Common myeloid progenitor, CD34-positive (primary cell): ENCODE results near the gene NPHP4.

ENCODE experiments used
- CTCF ChIA-PET: fragments of 350-600 bp; sonication (Branson Sonifier 250); formaldehyde crosslinking; loops from one replicate; lab custom pipeline; 2021; ENCODE audit warnings: antibody characterized with exemption; lab: Charles Lee
- POLR2A ChIA-PET: fragments of 350-600 bp; sonication (Branson Sonifier 250); formaldehyde crosslinking; loops from one replicate; lab custom pipeline; 2021; ENCODE audit warnings: antibody characterized with exemption; lab: Charles Lee
- DNase-seq, 3 donors: peaks; one replicate each; pipeline versions ENCODE4 v3.0.0 to v3.0.0-alpha.2; 2013
- H3K27ac ChIP-seq, 2 experiments: 1 replicate in 1 of 2; 2 replicates in 1 of 2; pipeline ENCODE4 v1.7.0; 2013; ENCODE audit warnings: inconsistent platforms in 2 of 2, low read length in 2 of 2, mild to moderate bottlenecking in 2 of 2, low read depth in 1 of 2, moderate library complexity in 1 of 2; ENCODE audit not compliant: severe bottlenecking in 2 of 2, insufficient read depth in 1 of 2, poor library complexity in 1 of 2
- H3K27me3 ChIP-seq, 5 experiments: replicated peaks in 2 of 5; 1 replicate in 3 of 5; 2 replicates in 2 of 5; pipeline versions ENCODE4 v1.6.1 to v1.7.0; 2013; ENCODE audit warnings: low read length in 4 of 5, mild to moderate bottlenecking in 2 of 5, moderate library complexity in 2 of 5, inconsistent platforms in 1 of 5; ENCODE audit not compliant: insufficient read depth in 5 of 5, control insufficient read depth in 4 of 5
- H3K36me3 ChIP-seq, 4 experiments: 1 replicate in 2 of 4; 2 replicates in 2 of 4; pipeline versions ENCODE4 v1.6.1 to v1.7.0; 2013; ENCODE audit warnings: low read length in 3 of 4, control low read depth in 1 of 4, mild to moderate bottlenecking in 1 of 4; ENCODE audit not compliant: control insufficient read depth in 4 of 4, insufficient read depth in 4 of 4
- H3K4me1 ChIP-seq, 4 experiments: 1 replicate in 3 of 4; 2 replicates in 1 of 4; pipeline versions ENCODE4 v1.6.1 to v1.7.1; 2013; ENCODE audit warnings: low read length in 3 of 4, mild to moderate bottlenecking in 3 of 4, control low read depth in 1 of 4, inconsistent platforms in 1 of 4, moderate library complexity in 1 of 4; ENCODE audit not compliant: control insufficient read depth in 4 of 4, insufficient read depth in 4 of 4; ENCODE audit errors: control extremely low read depth in 1 of 4
- H3K4me3 ChIP-seq, 7 experiments: 1 replicate in 4 of 7; 2 replicates in 3 of 7; pipeline versions ENCODE4 v1.5.1 to v1.7.0; 2013; ENCODE audit warnings: mild to moderate bottlenecking in 7 of 7, low read length in 6 of 7, moderate library complexity in 6 of 7, inconsistent platforms in 2 of 7, low read depth in 2 of 7, control low read depth in 1 of 7; ENCODE audit not compliant: insufficient read depth in 4 of 7, control insufficient read depth in 1 of 7; ENCODE audit errors: extremely low read depth in 1 of 7
- H3K9me3 ChIP-seq, 5 experiments: 1 replicate in 4 of 5; 2 replicates in 1 of 5; pipeline versions ENCODE4 v1.6.1 to v1.7.1; 2013; ENCODE audit warnings: low read length in 4 of 5, mild to moderate bottlenecking in 2 of 5, inconsistent platforms in 1 of 5, low read depth in 1 of 5, moderate library complexity in 1 of 5; ENCODE audit not compliant: control insufficient read depth in 4 of 5, insufficient read depth in 2 of 5; ENCODE audit errors: control extremely low read depth in 1 of 5
- WGBS: methylation state at CpG from one replicate; pipeline ENCODE4 v1.1.5; 2013; ENCODE audit not compliant: insufficient coverage; 5-methylcytosine and 5-hydroxymethylcytosine counted together

Gene NPHP4

DNA sequence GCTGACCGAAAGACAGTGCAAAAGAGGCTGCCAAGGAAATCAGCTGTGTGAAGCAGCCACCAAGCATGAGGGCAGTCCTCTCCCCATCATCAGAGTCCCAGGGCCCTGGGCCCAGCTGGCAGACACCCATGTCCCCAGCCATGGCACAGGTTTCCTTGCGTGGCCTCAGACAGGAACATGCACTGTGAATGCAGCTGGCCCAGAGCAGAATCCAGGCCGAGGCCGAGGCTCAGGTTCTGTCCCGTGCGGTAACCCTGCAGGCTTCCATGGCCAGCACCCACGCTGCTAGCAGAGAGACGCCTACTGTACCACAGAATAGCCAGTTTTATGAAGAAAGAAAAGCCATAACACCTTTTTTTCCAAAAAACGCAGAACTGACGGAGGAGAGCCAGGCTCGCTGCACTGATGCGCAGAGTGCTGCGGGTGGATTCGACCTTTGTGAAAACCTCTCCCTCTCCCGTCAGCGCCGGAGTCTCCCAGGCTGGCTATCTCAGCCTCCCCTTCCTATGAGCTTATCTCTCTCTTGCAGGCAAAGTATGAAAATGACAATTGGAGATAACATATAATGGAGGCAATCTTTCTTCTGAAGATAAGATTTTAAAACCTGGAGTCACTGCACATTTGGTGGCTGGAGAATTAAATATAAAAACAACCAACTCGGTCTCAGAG lies 106.6 kb downstream of the NPHP4 start:
- H3K4me3 ChIP-seq: no peak overlapping the region
- no peaks in the 10 kb centered on the region for H3K27me3 ChIP-seq
- H3K36me3 ChIP-seq: peaks cover 0 to 12% (median 7%) of the 10 kb centered on the region in 4 experiments
- H3K9me3 ChIP-seq: peaks cover 0 to 2% (median 0%) of the 10 kb centered on the region in 5 experiments
- no peaks in the 10 kb centered on the region for H3K4me1 ChIP-seq
- H3K27ac ChIP-seq: no peak overlapping the region
- 90% methylated on average over 15 of the region's 18 CpGs for WGBS
- POLR2A ChIA-PET: no interaction called here
- CTCF ChIA-PET: no interaction called here
- peak; percentile 14 to 61 (median 51) for DNase-seq

DNA sequence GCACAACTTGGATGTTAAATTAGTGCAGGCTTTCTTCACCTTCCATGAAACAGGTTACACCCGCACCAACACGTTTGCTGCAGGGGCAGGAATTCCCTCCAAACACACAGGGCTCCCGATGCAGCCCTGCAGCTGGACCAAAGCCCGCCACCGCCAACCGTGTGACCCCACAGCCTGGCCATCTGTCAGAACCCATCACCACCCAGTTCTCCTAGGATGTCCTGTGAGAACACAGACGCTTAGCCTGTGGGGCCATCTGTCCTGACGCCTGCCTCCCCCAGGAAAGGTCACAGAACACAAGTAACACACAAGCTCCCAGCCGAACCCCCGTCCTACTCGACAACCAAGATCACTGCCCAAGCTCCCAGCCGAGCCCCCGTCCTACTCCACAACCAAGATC lies 108.1 kb downstream of the NPHP4 start:
- Histone ChIP-seq H3K9me3 (peaks cover 0 to 8% (median 3%) of the 10 kb centered on the region in 5 experiments), H3K27ac (no peak overlapping the region), H3K27me3 (no peaks in the 10 kb centered on the region), H3K36me3 (peaks cover 0 to 22% (median 16%) of the 10 kb centered on the region in 4 experiments), H3K4me1 (no peaks in the 10 kb centered on the region), H3K4me3 (no peak overlapping the region)
- 97% methylated on average over 10 of the region's 13 CpGs for WGBS
- DNase-seq: no peak
- ChIA-PET CTCF (no interaction called here), POLR2A (interaction anchor here (0.7 kb wide), 1 partner anchor 47 kb away, joined by 5 read pairs; no protein-coding TSS in a partner anchor)

DNA sequence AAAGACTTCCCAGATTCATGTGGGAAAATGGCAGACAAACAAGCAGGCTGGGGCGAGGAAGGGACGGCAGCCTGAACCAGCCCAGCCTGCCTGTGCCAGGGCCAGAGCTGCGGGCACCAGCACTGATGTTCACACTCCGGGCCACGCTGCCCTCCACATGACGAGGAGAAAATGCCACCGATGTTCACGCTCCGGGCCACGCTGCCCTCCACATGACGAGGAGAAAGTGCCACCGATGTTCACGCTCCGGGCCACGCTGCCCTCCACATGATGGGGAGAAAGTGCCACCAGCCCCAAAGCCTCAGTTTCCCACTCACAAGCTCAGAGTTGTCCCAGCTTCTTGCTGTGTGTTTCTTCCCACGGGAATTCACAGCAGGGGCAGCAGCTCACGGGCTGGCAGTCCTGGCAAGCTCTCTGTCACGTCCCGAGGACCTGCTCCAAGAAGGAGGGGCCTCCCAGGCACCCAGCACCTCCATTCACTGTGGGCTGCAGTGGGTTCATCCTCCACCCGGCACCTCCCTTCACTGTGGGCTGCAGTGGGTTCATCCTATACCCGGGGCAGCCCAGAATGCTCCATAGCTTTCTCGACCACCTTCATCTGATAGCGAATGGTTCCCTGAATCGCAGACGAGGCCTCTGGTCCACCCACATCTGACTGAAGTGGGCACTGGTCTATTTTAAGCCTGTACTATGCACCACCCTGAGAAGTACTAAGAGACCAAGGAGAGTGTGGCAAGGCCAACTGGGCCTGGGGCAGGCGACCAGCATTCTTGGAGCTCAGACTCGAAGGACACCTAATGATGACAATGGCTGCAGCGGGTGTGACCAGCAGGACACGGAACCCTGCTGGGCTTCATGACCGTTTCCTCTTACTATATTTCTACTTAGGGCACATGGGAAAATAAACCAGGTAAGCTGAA lies 108.8 kb downstream of the NPHP4 start:
- Histone ChIP-seq H3K9me3 (peaks cover 0 to 8% (median 3%) of the 10 kb centered on the region in 5 experiments), H3K4me1 (no peaks in the 10 kb centered on the region), H3K36me3 (peaks cover 0 to 23% (median 16%) of the 10 kb centered on the region in 4 experiments), H3K4me3 (no peak overlapping the region), H3K27ac (no peak overlapping the region), H3K27me3 (no peaks in the 10 kb centered on the region)
- no peak for DNase-seq
- ChIA-PET POLR2A (no interaction called here), CTCF (no interaction called here)
- 96% methylated on average over 26 of the region's 30 CpGs for WGBS

DNA sequence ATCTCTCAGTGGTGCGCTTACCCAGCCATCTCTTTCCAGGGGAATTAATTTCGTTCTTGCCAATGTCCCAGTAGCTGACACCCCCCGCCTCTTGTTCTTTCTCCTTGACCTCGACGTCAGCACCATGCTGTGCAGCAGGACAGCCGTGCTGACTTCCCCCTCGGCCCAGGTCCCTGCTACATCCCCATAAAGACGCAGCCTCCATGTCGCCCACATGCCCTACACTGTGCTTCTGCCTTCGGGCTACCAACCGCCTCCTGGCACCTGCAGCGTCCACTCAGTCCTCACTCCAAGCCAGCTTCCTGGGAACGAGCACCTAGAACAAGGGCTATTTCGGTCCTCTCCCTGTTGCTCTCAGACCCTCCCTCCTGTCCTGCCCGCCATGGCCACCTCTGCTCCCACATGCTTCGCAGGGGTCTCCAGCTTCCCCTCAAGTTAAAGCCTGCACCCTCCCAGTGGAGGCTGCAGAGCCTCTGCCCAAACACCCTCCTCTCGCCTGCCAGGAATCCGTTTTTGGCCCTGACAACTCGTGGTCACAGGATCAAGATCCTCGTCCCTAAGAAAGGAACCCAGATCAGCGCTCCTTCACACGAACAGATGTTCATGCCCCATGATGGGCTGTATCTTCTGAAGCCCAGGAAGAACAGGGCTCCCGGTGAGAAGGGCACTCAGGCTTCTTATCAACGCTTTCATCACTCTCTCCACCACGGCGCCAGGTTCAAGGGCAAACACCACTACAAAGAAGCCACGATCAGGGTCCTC lies 109.7 kb downstream of the NPHP4 start:
- no peaks in the 10 kb centered on the region for H3K27me3 ChIP-seq
- no peaks in the 10 kb centered on the region for H3K4me1 ChIP-seq
- peaks cover 0 to 23% (median 16%) of the 10 kb centered on the region in 4 experiments for H3K36me3 ChIP-seq
- H3K27ac ChIP-seq: no peak overlapping the region
- ChIA-PET CTCF (no interaction called here), POLR2A (no interaction called here)
- peaks cover 0 to 8% (median 3%) of the 10 kb centered on the region in 5 experiments for H3K9me3 ChIP-seq
- DNase-seq: no peak
- WGBS: 97% methylated on average over 25 of the region's 27 CpGs
- H3K4me3 ChIP-seq: no peak overlapping the region

DNA sequence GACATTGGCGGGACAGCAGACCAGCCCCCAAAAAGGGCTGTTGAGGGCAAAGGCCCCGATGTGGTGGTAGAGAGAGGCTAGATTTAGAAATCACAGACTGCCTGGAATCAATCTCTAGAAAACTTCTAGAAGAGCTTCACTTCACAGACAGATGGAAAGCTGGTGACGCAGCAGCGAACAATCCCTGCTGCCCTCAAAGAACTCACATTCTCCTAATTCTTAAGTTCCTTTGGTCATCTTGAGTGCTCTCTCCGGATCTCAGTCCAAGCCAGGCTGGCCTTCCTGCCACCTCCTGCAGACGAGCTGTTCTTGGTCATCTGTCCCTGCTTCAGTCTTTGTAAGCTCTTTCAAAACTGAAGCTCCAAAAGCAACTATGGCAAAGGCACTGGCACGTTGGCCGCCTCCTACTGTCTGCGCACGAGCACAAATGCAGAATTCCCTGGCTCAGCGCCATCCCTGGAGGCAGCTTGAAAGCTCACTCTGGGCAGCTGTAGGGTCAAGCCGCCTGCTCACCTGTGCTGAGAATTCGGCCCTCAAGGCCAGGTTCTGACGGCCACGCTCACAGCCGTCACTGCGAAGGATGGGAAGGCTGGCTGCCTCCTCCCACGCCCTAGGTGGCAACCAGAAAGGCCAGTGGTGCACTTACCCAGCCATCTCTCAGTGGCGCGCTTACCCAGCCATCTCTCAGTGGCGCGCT lies 110.6 kb downstream of the NPHP4 start:
- CTCF ChIA-PET: no interaction called here
- Histone ChIP-seq H3K4me3 (no peak overlapping the region), H3K9me3 (peaks cover 0 to 8% (median 3%) of the 10 kb centered on the region in 5 experiments), H3K36me3 (peaks cover 0 to 23% (median 12%) of the 10 kb centered on the region in 4 experiments), H3K4me1 (no peaks in the 10 kb centered on the region), H3K27ac (no peak overlapping the region), H3K27me3 (no peaks in the 10 kb centered on the region)
- DNase-seq: no peak
- WGBS: 99% methylated on average over 17 of the region's 22 CpGs
- POLR2A ChIA-PET: no interaction called here

DNA sequence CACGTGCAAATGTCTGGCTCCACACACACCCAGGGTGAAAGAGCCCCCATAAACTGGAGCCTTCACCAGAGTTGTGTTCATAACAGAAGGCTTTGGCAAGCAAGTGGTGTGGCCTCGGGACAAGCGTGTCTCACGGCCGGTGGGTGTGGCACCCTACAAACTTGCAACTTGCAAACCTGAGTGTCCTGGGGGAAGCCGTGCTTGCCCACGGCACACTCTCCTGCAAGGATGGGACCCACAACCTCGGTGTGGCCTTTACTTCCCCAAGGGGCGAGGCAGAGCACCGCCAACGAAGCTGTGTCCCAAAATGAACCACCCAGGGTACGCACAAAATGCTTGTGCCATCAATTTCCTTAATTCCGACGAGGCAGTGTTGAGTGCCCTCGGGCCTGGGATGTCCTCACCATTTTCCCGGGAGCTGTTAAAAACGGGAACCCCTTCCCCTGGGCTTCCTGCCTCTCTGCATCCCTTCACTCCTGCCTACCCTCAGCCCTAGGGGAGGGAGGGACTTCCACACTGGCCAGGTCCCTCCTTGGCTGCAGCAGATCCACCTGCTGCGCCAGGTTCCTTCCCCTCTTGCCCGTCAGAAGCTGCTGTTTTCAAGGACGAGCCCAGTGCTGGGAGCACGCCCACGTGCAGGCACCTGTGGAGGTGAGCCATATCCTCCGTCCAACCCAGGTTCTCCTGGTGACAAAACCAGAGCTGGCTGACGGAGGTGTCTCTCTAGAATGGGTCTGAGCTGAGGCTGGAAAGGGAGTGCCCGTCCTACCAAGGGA lies 111.4 kb downstream of the NPHP4 start:
- CTCF ChIA-PET: no interaction called here

More for the DNA sequence above, 111.4 kb downstream of the NPHP4 start:
- POLR2A ChIA-PET: no interaction called here
- H3K4me3 ChIP-seq: no peak overlapping the region
- H3K9me3 ChIP-seq: peaks cover 0 to 8% (median 3%) of the 10 kb centered on the region in 5 experiments
- no peak for DNase-seq
- no peaks in the 10 kb centered on the region for H3K4me1 ChIP-seq
- WGBS: 96% methylated on average over 23 of the region's 25 CpGs
- no peaks in the 10 kb centered on the region for H3K27me3 ChIP-seq
- H3K36me3 ChIP-seq: peaks cover 0 to 23% (median 13%) of the 10 kb centered on the region in 4 experiments
- no peak overlapping the region for H3K27ac ChIP-seq
